ENCODE results near the gene CIDEC. TPM values are rescaled to one million over a fixed set of nuclear protein-coding genes. Genes with fewer than 3 reads are reported as not detected.
A peak's percentile ranks its signal among the peaks of the same experiment; 100 is the strongest.

CIDEC gene
- total and polyA plus RNA-seq, 8 donors = 0.18 to 0.68 (median 0.27) TPM; not detected in 4

- no peak for DNase-seq
- H3K27ac ChIP-seq = no peak overlapping the region
- H3K4me1 ChIP-seq = peaks cover 0 to 22% of the 10 kb centered on the region in 2 donors
- no peaks in the 10 kb centered on the region for H3K9me3 ChIP-seq
- no peak overlapping the region for H3K4me3 ChIP-seq
- no peak for ATAC-seq
- H3K36me3 ChIP-seq = no peaks in the 10 kb centered on the region
- intact Hi-C loops (cut with DNase I) = no loop called here
- no peak for TF ChIP-seq CTCF (IDR thresholded peaks at IDR 0.05)
- H3K27me3 ChIP-seq = no peaks in the 10 kb centered on the region
Measured at GRCh38 chr3:9908286-9908685, 28.2 kb upstream of the CIDEC start.

DNA sequence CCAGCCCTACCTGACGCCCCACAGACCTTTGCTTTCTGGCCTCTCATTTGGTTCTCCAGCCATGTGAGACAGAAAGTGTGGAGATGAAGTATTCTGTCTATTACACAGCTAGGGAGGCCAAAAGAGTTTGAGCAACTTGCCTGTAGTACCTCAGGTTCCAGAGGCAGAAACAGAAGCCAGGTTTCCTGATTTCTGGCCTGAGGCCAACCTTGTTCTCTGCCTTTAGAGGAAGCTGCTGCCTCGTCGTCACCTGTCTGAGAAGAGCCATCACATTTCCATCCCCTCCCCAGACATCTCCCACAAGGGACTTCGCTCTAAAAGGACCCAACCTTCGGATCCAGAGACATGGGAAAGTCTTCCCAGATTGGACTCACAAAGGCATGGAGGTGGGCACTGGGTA lies 26.4 kb upstream of the CIDEC start:
- ATAC-seq (no peak), DNase-seq (no peak)
- Histone ChIP-seq H3K36me3 (no peaks in the 10 kb centered on the region), H3K27ac (no peak overlapping the region), H3K27me3 (no peaks in the 10 kb centered on the region), H3K4me1 (peaks cover 0 to 24% of the 10 kb centered on the region in 2 donors), H3K4me3 (no peak overlapping the region), H3K9me3 (no peaks in the 10 kb centered on the region)
- intact Hi-C loops (cut with DNase I) = no loop called here
- TF ChIP-seq CTCF (IDR thresholded peaks at IDR 0.05) = no peak

DNA sequence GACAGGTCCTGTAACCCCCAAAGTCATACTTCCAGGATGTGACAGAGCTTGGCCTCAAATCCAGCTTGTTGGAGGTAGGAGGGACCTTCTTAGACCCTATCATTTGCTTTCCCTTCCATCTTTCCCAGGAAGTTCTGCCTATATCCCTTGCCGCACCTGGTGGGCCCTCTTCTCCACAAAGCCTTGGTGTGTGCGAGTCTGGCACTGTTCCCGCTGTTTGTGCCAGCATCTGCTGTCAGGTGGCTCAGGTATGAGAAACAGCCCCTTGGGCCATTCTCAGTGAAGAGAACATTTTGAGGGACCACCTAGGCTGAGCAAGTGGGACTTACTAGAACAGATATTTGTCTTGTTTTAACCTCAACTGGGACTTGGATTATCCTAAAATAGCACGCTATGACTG lies 23.9 kb upstream of the CIDEC start:
- H3K27me3 ChIP-seq = no peaks in the 10 kb centered on the region
- H3K4me1 ChIP-seq = peaks cover 3 to 23% of the 10 kb centered on the region in 2 donors
- no peaks in the 10 kb centered on the region for H3K36me3 ChIP-seq
- ATAC-seq (no peak), DNase-seq (no peak)
- TF ChIP-seq CTCF (IDR thresholded peaks at IDR 0.05) = no peak
- no peak overlapping the region for H3K4me3 ChIP-seq
- H3K27ac ChIP-seq = no peak overlapping the region
- H3K9me3 ChIP-seq = no peaks in the 10 kb centered on the region
- intact Hi-C loops (cut with DNase I) = no loop called here

DNA sequence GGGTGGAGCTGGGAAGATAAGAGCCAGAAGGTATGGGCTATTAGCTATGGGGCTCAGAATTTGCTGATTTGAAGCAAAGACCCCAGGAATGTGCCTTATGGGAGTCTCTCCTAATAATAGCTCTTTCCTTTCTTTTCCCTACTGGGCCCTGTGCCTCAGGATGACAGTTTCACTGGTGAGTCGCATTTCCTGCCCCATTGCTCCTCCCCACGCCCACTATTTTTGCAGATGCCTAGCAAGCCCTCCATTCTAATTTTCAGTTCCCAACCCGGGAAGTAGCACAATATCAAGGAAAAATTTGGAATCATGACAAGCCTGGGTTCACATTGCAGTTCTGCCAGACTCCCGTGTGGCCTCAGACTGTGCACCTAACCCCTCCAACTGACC lies 23.2 kb upstream of the CIDEC start:
- Histone ChIP-seq H3K4me1 (peaks cover 4 to 27% of the 10 kb centered on the region in 2 donors), H3K36me3 (no peaks in the 10 kb centered on the region), H3K27me3 (no peaks in the 10 kb centered on the region), H3K4me3 (peak overlapping the region; percentile 28 to 38), H3K9me3 (no peaks in the 10 kb centered on the region), H3K27ac (peak overlapping the region; percentile 43 to 58)
- no peak for TF ChIP-seq CTCF (IDR thresholded peaks at IDR 0.05)
- ATAC-seq (peak; percentile 34), DNase-seq (no peak)
- intact Hi-C loops (cut with DNase I) = no loop called here

DNA sequence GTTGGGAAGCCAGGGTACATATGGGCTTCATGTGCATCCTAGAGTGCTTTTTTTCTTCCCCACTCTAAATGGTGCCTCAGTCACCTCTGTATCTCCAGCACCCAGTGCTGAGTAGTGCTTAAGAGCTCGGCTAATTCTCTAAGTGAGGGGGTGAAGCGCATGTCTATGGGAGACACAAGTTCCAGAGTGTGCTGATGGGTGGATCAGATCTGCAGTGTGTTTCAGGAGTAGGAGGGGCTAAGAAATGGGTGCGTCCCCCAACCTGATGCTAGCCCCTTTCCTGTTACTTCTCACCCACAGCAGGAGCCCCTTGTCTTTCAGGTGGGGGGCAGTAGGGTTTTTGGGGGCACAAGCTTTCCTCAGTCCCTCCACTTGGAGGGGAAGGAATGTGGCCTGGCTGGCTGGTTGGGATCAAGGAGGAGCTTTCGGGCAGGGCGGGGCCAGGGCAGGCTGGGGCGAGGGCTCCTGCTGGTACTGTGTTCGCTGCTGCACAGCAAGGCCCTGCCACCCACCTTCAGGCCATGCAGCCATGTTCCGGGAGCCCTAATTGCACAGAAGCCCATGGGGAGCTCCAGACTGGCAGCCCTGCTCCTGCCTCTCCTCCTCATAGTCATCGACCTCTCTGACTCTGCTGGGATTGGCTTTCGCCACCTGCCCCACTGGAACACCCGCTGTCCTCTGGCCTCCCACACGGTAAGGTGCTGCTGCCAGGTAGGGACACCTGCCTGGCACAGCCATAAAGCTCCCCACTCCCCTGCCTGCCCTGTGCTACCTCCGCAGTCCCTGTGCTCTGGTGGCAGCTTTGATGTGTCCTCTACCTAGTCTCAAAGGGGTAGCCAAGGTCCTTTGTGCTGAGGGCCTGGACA lies 22.6 kb upstream of the CIDEC start, which contains the start of gene IL17RE:
TSS of gene IL17RE (plus strand) at position 477 of the 866 bp plus-strand sequence. CDS start at position 562, 85 bp downstream.
- peak; percentile 88 for ATAC-seq
- Histone ChIP-seq H3K4me3 (peak within 1 kb of the TSS; percentile 28 to 38), H3K36me3 (no peaks in the 10 kb centered on the region), H3K9me3 (no peaks in the 10 kb centered on the region), H3K27me3 (no peaks in the 10 kb centered on the region), H3K27ac (peak within 1 kb of the TSS; percentile 43 to 58), H3K4me1 (peaks cover 4 to 27% of the 10 kb centered on the region in 2 donors)
- peak in 3 of 4 donors; percentile 62 to 85 (median 64) for DNase-seq
- TF ChIP-seq CTCF (IDR thresholded peaks at IDR 0.05) = no peak
- intact Hi-C loops (cut with DNase I) = no loop called here
